Cardiac muscle cell (in vitro differentiated cells and primary cell): ENCODE data around the gene LRRC75B. TPM values are rescaled to one million over a fixed set of nuclear protein-coding genes. Genes with fewer than 3 reads are reported as not detected.
"Not testable (repeated sequence)": the region's sequence is repeated elsewhere in the genome, so short reads cannot be mapped to it uniquely, and the experiment has no call there.

ENCODE experiments used
- DNase-seq, 2 donors: peaks; one replicate each; pipeline versions ENCODE4 v3.0.0 to v3.0.0-alpha.2; 2010 to 2017; ENCODE audit warnings: low read depth in 1 of 2, low spot score in 1 of 2
- H3K27ac ChIP-seq: fragments of 200-600 bp; sonication (generic); 2 replicates; pipeline ENCODE4 v1.5.1; 2016
- H3K27me3 ChIP-seq: fragments of 200-600 bp; sonication (generic); 2 replicates; pipeline ENCODE4 v1.6.0; 2016; ENCODE audit warnings: control low read depth
- H3K36me3 ChIP-seq: fragments of 200-600 bp; sonication (generic); 2 replicates; pipeline ENCODE4 v1.5.1; 2016; ENCODE audit warnings: control low read depth
- H3K4me1 ChIP-seq: fragments of 200-600 bp; sonication (generic); 2 replicates; pipeline ENCODE4 v1.8.1; 2017; ENCODE audit warnings: low read depth, mild to moderate bottlenecking, mixed run types
- H3K4me3 ChIP-seq: fragments of 200-600 bp; sonication (generic); 2 replicates; pipeline ENCODE4 v1.5.1; 2016; ENCODE audit warnings: mild to moderate bottlenecking
- H3K9me3 ChIP-seq: fragments of 200-600 bp; sonication (generic); 2 replicates; pipeline ENCODE4 v1.5.1; 2017; ENCODE audit warnings: low read depth, mild to moderate bottlenecking, control low read depth
- CTCF ChIP-seq: IDR thresholded peaks from 2 replicates; pipeline ENCODE4 v1.5.1; 2012; ENCODE audit warnings: low read depth, mild to moderate bottlenecking, low read length
- polyA plus RNA-seq: library from polyadenylated mRNA; unstranded; fragments of >200 nt; fragmentation: Nextera tagmentation; extraction: Ambion mirVana; gene quantifications from 2 replicates; pipeline ENCODE4 v1.2.1, GENCODE V29; 2016
- total RNA-seq: library from RNA; depleted of rRNA; stranded (reverse); fragments of >200 nt; gene quantifications from 2 replicates; pipeline ENCODE4 v1.2.3, GENCODE V29; 2016

LRRC75B gene
- total and polyA plus RNA-seq, 2 experiments from 2014 or later, result 42.4 to 48.4 TPM

GRCh38 chr22:24554313-24555164 is 38.3 kb downstream of the LRRC75B start, which contains the start of gene GUCD1:
Gene GUCD1, minus strand, starts transcription at chr22:24555138. Its CDS starts 147 bp downstream, at chr22:24554991.
- H3K36me3 ChIP-seq, result peaks cover 16% of the 10 kb centered on the region
- peak within 1 kb of the TSS; percentile 84 for H3K4me3 ChIP-seq
- peak within 1 kb of the TSS; percentile 86 for H3K27ac ChIP-seq
- TF ChIP-seq CTCF, result no peak
- H3K4me1 ChIP-seq, result peaks cover 19% of the 10 kb centered on the region
- no peaks in the 10 kb centered on the region for H3K27me3 ChIP-seq
- peak; percentile 31 to 52 for DNase-seq
- no peaks in the 10 kb centered on the region for H3K9me3 ChIP-seq

GRCh38 chr22:24553597-24554312 is 39.1 kb downstream of the LRRC75B start:
- Histone ChIP-seq H3K9me3 (no peaks in the 10 kb centered on the region), H3K4me1 (peaks cover 19% of the 10 kb centered on the region), H3K27ac (peak overlapping the region; percentile 84), H3K27me3 (no peaks in the 10 kb centered on the region), H3K36me3 (peaks cover 8% of the 10 kb centered on the region), H3K4me3 (peak overlapping the region; percentile 84)
- TF ChIP-seq CTCF, result no peak
- no peak for DNase-seq

DNA sequence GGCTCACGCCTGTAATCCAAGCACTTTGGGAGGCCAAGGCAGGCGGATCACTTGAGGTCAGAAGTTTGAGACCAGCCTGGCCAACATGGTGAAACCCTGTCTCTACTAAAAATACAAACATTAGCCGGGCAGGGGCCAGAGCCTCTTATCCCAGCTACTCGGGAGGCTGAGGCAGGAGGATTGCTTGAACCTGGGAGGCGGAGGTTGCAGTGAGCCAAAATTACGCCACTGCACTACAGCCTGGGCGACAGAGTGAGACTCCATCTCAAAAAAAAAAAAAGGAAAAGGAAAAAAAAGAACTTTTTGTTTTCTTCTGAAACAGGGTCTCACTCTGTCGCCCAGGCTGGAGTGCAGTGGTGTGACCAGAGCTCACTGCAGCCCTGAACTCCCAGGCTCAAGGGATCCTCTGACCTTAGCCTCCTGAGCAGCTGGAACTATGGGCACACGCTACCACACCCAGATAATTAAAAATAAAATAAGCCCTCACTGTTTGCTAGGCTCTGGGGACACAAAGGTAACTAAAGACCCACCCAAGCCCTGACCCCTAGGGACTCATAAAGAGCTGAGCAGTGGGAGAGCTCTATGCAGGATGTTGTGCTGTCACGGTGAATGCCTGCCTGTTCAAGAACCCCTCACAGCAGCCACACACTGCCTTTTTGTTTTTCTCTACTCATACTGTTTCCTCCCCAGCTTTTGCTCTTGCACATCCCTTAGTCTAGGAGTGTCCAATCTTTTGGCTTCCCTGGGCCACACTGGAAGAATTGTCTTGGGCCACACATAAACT is 40.2 kb downstream of the LRRC75B start:
- DNase-seq, H3K27me3 ChIP-seq: not testable (repeated sequence)
- peak overlapping the region; percentile 84 for H3K27ac ChIP-seq

GRCh38 chr22:24550902-24551435 is 41.9 kb downstream of the LRRC75B start:
- DNase-seq, result no peak
- Histone ChIP-seq H3K27me3 (no peaks in the 10 kb centered on the region), H3K9me3 (no peaks in the 10 kb centered on the region), H3K4me1 (peaks cover 10% of the 10 kb centered on the region), H3K36me3 (peaks cover 12% of the 10 kb centered on the region), H3K27ac (no peak overlapping the region), H3K4me3 (no peak overlapping the region)
- TF ChIP-seq CTCF, result no peak

More for the DNA sequence above, 40.2 kb downstream of the LRRC75B start:
- H3K4me3 ChIP-seq, H3K36me3 ChIP-seq, H3K9me3 ChIP-seq: not testable (repeated sequence)
- peaks cover 19% of the 10 kb centered on the region for H3K4me1 ChIP-seq

GRCh38 chr22:24550028-24550901 is 42.6 kb downstream of the LRRC75B start:
- no peak overlapping the region for H3K4me3 ChIP-seq
- H3K27me3 ChIP-seq, result no peaks in the 10 kb centered on the region
- H3K36me3 ChIP-seq, result peaks cover 12% of the 10 kb centered on the region
- no peak overlapping the region for H3K27ac ChIP-seq
- no peaks in the 10 kb centered on the region for H3K9me3 ChIP-seq
- TF ChIP-seq CTCF, result no peak
- H3K4me1 ChIP-seq, result peaks cover 10% of the 10 kb centered on the region
- peak in 1 of 2 donors; percentile 8 for DNase-seq
